Heart left ventricle (tissue), 16 donors: ENCODE data around the gene CST2. TPM values are rescaled to one million over a fixed set of nuclear protein-coding genes. Genes with fewer than 3 reads are reported as not detected.

Source experiments
- ATAC-seq, 4 donors: fragments of 200-7000 bp; cut with Tn5 transposase; one replicate each; pipeline ENCODE4 v1.9.1; 2020 to 2022; ENCODE audit warnings: moderate library complexity in 4 of 4, mild to moderate bottlenecking in 3 of 4, moderate number of reproducible peaks in 1 of 4
- DNase-seq, 5 donors: peaks; one replicate each; pipeline ENCODE4 v3.0.0-alpha.2; 2020
- H3K27ac ChIP-seq, 12 donors: fragments of 200-600 bp; sonication (generic) in 4 of 12; one replicate each; pipeline versions ENCODE4 v1.5.0 to v1.8.0; 2016 to 2022; ENCODE audit warnings: mild to moderate bottlenecking in 2 of 12
- H3K27me3 ChIP-seq, 9 donors: fragments of 200-600 bp; sonication (generic) in 2 of 9; one replicate each; pipeline versions ENCODE4 v1.5.1 to v1.8.0; 2016 to 2022; ENCODE audit warnings: mild to moderate bottlenecking in 3 of 9
- H3K36me3 ChIP-seq, 9 donors: fragments of 200-600 bp; sonication (generic) in 2 of 9; one replicate each; pipeline versions ENCODE4 v1.5.0 to v1.8.0; 2018 to 2022; ENCODE audit warnings: mild to moderate bottlenecking in 2 of 9
- H3K4me1 ChIP-seq, 12 donors: fragments of 200-600 bp; sonication (generic) in 4 of 12; one replicate each; pipeline versions ENCODE4 v1.5.0 to v1.8.0; 2016 to 2022; ENCODE audit warnings: mild to moderate bottlenecking in 3 of 12
- H3K4me3 ChIP-seq, 12 donors: fragments of 200-600 bp; sonication (generic) in 4 of 12; one replicate each; pipeline versions ENCODE4 v1.5.0 to v1.8.0; 2017 to 2022; ENCODE audit warnings: mild to moderate bottlenecking in 9 of 12, moderate library complexity in 4 of 12
- H3K9me3 ChIP-seq, 12 donors: fragments of 200-600 bp; sonication (generic) in 4 of 12; one replicate each; pipeline versions ENCODE4 v1.5.0 to v1.8.0; 2016 to 2022; ENCODE audit warnings: mild to moderate bottlenecking in 1 of 12
- POLR2A ChIP-seq, 2 donors: fragments of 450-650 bp; IDR thresholded peaks; one replicate each; pipeline ENCODE4 v1.6.1; 2017; ENCODE audit warnings: antibody characterized with exemption in 2 of 2, mild to moderate bottlenecking in 2 of 2, moderate library complexity in 2 of 2
- WGBS, 4 donors: extraction: QIAGEN DNeasy Blood & Tissue Kit in 2 of 4; methylation state at CpG; one replicate each; pipeline versions ENCODE4 v1.1.5 to v1.1.7; 2013 to 2018; 5-methylcytosine and 5-hydroxymethylcytosine counted together
- intact Hi-C, 10 donors: fragments of 100-400 bp; cut with DNase I; formaldehyde crosslinking; loops; one replicate each; pipeline versions ENCODE4 v1.11.1 to v1.14.2; 2022
- polyA plus RNA-seq, 2 donors: library from polyadenylated mRNA; stranded (reverse); fragments of 200-250 nt; gene quantifications; one replicate each; pipeline ENCODE4 v1.2.3, GENCODE V29; 2013
- total RNA-seq, 9 donors: library from RNA; depleted of rRNA in 2 of 9; stranded (reverse); fragments of >200 nt in 2 of 9; fragmentation: NEBNext Ultra II Directional in 3 of 9; extraction: Animal tissue kit (Norgen Biotek cat#: 25700) in 3 of 9; gene quantifications; one replicate each; pipeline versions ENCODE4 v1.1.0 to v1.2.4, GENCODE V29; 2016 to 2023
- TF ChIP-seq, protein P1 (sequence below), 12 donors: fragments of 200-600 bp; sonication (generic) in 4 of 12; IDR thresholded peaks; one replicate each; pipeline versions ENCODE4 v1.5.0 to v1.8.0; 2018 to 2022; ENCODE audit warnings: antibody characterized with exemption in 12 of 12, mild to moderate bottlenecking in 5 of 12
- donor health status: ischemic (EF 13 %, LVEDD 7.1; RV severe dilation, severe dysfunction).
- donor health status: healthy with polysubstance abuse.
- donor health status: DM: no; HTN: yes; CAD: no.
- donor health status: DM: no; HTN: no; CAD: no.
- donor health status: ischemic (EF 25% LVEDD 6.9; RV normal size, moderate dysfunction).
- donor health status: ischemic (EF 25% LVEDD 5.7; RV mildly dilated, moderate dysfunction).
- donor health status: healthy.
- donor health status: DM: yes; HTN: yes; CAD: no.
- donor health status: ischemic (EF 35%, LVEDD 5.7; RV mildly dilated, moderate dysfunction).
- donor health status: nonischemic (EF 11% LVEDD 7.7; RV severe dilation, severe dysfunction).
- donor health status: DM: yes; HTN: yes; CAD: no.
- donor health status: PGD.
- donor health status: ischemic (EF 29% LVEDD 5.4; RV normal size, mild dysfunction).
- donor health status: nonischemic (EF 23%, LVEDD 6.1; RV moderate dilation, normal function).

Gene CST2
- total and polyA plus RNA-seq, 11 donors, result 0.37 to 0.56 TPM; not detected in 9

DNA sequence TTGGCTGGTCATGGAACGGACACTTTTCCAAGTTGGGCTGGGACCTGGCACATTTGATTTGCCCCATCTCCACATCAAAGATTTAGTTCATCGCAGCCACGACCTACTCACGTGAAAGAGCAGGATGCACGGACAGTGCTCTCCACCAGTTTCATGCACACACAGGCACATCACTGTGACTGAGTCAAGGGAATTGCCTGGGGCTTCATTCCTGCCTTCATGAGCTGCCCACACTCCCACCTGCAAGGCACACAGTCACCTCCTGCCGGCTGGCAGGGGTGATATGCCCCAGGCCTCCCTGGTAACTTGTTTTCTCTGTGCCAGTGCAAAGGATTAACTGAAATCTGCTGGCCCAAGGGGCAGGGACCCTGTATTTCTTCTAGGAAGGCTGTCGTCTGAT lies 52.4 kb downstream of the CST2 start:
- intact Hi-C loops, result no loop called here
- H3K4me3 ChIP-seq, result no peak overlapping the region
- H3K27me3 ChIP-seq, result no peaks in the 10 kb centered on the region
- TF ChIP-seq, protein P1, sequence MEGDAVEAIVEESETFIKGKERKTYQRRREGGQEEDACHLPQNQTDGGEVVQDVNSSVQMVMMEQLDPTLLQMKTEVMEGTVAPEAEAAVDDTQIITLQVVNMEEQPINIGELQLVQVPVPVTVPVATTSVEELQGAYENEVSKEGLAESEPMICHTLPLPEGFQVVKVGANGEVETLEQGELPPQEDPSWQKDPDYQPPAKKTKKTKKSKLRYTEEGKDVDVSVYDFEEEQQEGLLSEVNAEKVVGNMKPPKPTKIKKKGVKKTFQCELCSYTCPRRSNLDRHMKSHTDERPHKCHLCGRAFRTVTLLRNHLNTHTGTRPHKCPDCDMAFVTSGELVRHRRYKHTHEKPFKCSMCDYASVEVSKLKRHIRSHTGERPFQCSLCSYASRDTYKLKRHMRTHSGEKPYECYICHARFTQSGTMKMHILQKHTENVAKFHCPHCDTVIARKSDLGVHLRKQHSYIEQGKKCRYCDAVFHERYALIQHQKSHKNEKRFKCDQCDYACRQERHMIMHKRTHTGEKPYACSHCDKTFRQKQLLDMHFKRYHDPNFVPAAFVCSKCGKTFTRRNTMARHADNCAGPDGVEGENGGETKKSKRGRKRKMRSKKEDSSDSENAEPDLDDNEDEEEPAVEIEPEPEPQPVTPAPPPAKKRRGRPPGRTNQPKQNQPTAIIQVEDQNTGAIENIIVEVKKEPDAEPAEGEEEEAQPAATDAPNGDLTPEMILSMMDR (IDR thresholded peaks at IDR 0.05), result no peak
- TF ChIP-seq POLR2A (IDR thresholded peaks at IDR 0.05), result no peak
- no peak for ATAC-seq
- 76 to 90% (median 79%) methylated on average over 7 of the region's 7 CpGs for WGBS, 4 donors
- no peaks in the 10 kb centered on the region for H3K4me1 ChIP-seq
- no peak overlapping the region for H3K27ac ChIP-seq
- no peaks in the 10 kb centered on the region for H3K36me3 ChIP-seq
- DNase-seq, result no peak
- H3K9me3 ChIP-seq, result no peaks in the 10 kb centered on the region

Other genes starting within 250 kb of the CST2 start
- not detected for gene CST9, start 220.8 kb downstream of the CST2 start, total RNA-seq
- not detected for gene CST9, start 220.8 kb downstream of the CST2 start, polyA plus RNA-seq
- gene CST3, start 188.8 kb downstream of the CST2 start, total RNA-seq, result 1,000 to 10,000 TPM in 3 of 9 donors, 100 to 1,000 TPM in 6; 482 to 1,194 (median 708) TPM
- gene CST3, start 188.8 kb downstream of the CST2 start, polyA plus RNA-seq, result 100 to 1,000 TPM; 240 to 611 TPM
- not detected for gene CST4, start 137.7 kb downstream of the CST2 start, total RNA-seq
- not detected for gene CST4, start 137.7 kb downstream of the CST2 start, polyA plus RNA-seq
- not detected for gene CST1, start 75.8 kb downstream of the CST2 start, total RNA-seq
- not detected for gene CST1, start 75.8 kb downstream of the CST2 start, polyA plus RNA-seq
- not detected for gene CST5, start 53.0 kb upstream of the CST2 start, total RNA-seq
- gene CST5, start 53.0 kb upstream of the CST2 start, polyA plus RNA-seq, result not detected
- gene GGTLC1, start 162.1 kb upstream of the CST2 start, total RNA-seq, result not detected
- not detected for gene GGTLC1, start 162.1 kb upstream of the CST2 start, polyA plus RNA-seq